ENCODE results near the gene UNC119B.
"Not testable (repeated sequence)": the region's sequence is repeated elsewhere in the genome, so short reads cannot be mapped to it uniquely, and the experiment has no call there.

UNC119B gene

GRCh38 chr12:120710031-120710804 is at the start of gene UNC119B:
TSS of gene UNC119B (plus strand) at chr12:120710458. CDS start at chr12:120710475, 17 bp downstream.
- peak; percentile 70 for DNase-seq

GRCh38 chr12:120661432-120661831 is 48.8 kb upstream of the UNC119B start:
- DNase-seq: no peak

GRCh38 chr12:120662879-120663278 is 47.4 kb upstream of the UNC119B start:
- DNase-seq: peak; percentile 36

- DNase-seq: no peak
These were observed 46.5 kb upstream of the UNC119B start for GRCh38 chr12:120663741-120664140.

- DNase-seq: no peak
These were observed 43.5 kb upstream of the UNC119B start for GRCh38 chr12:120666571-120667390.

- no peak for DNase-seq
These were observed 42.0 kb upstream of the UNC119B start for GRCh38 chr12:120668091-120668867.

- peak; percentile 45 for DNase-seq
These were observed 41.1 kb upstream of the UNC119B start for GRCh38 chr12:120668868-120669840.

- not testable (repeated sequence) for DNase-seq
These were observed 40.0 kb upstream of the UNC119B start for GRCh38 chr12:120670237-120670636.

- DNase-seq: no peak
These were observed 39.6 kb upstream of the UNC119B start for GRCh38 chr12:120670667-120671066.

GRCh38 chr12:120674097-120674636 is 36.1 kb upstream of the UNC119B start:
- DNase-seq: peak; percentile 27

- peak; percentile 28 for DNase-seq
These were observed 32.3 kb upstream of the UNC119B start for GRCh38 chr12:120677765-120678473.

GRCh38 chr12:120678572-120678971 is 31.7 kb upstream of the UNC119B start:
- DNase-seq: no peak

GRCh38 chr12:120680165-120680738 is 30.0 kb upstream of the UNC119B start:
- DNase-seq: no peak

GRCh38 chr12:120684523-120684932 is 25.7 kb upstream of the UNC119B start:
- DNase-seq: no peak

GRCh38 chr12:120685522-120685921 is 24.7 kb upstream of the UNC119B start:
- no peak for DNase-seq

- DNase-seq: peak; percentile 99
These were observed 24.0 kb upstream of the UNC119B start for GRCh38 chr12:120686151-120686689.

GRCh38 chr12:120686690-120687577 is 23.3 kb upstream of the UNC119B start, which contains the start of gene MLEC:
TSS of gene MLEC (plus strand) at chr12:120687149. CDS start at chr12:120687297, 148 bp downstream.
- peak; percentile 99 for DNase-seq

- no peak for DNase-seq
These were observed 22.5 kb upstream of the UNC119B start for GRCh38 chr12:120687578-120688289.
